DLD1 (cell line): ENCODE data around the gene MED13.
"Not testable (repeated sequence)": the region's sequence is repeated elsewhere in the genome, so short reads cannot be mapped to it uniquely, and the experiment has no call there.

Source experiments
- in situ Hi-C: cut with HindIII; loops from 2 replicates; pipeline ENCODE4 v1.10.0; 2017; ENCODE audit warnings: low sequenced_read_pairs

Gene MED13

GRCh38 chr17:61997664-61998063 lies 67.4 kb downstream of the MED13 start:
- in situ Hi-C loops, result no loop called here

GRCh38 chr17:61996916-61997605 lies 68.0 kb downstream of the MED13 start:
- in situ Hi-C loops, result no loop called here

- in situ Hi-C loops, result no loop called here
Observed at GRCh38 chr17:61989509-61989908, 75.6 kb downstream of the MED13 start.

GRCh38 chr17:61986898-61987297 lies 78.2 kb downstream of the MED13 start:
- in situ Hi-C loops, result no loop called here

GRCh38 chr17:61984821-61985220 lies 80.3 kb downstream of the MED13 start:
- in situ Hi-C loops, result no loop called here

- in situ Hi-C loops, result no loop called here
Observed at GRCh38 chr17:61981323-61981722, 83.8 kb downstream of the MED13 start.

- in situ Hi-C loops, result no loop called here
Observed at GRCh38 chr17:61980535-61980934, 84.5 kb downstream of the MED13 start.

- in situ Hi-C loops, result no loop called here
Observed at GRCh38 chr17:61974115-61974514, 91.0 kb downstream of the MED13 start.

- in situ Hi-C loops, result no loop called here
Observed at GRCh38 chr17:61972311-61972710, 92.8 kb downstream of the MED13 start.

GRCh38 chr17:61970030-61970429 lies 95.0 kb downstream of the MED13 start:
- in situ Hi-C loops, result no loop called here

GRCh38 chr17:61968757-61969156 lies 96.3 kb downstream of the MED13 start:
- in situ Hi-C loops, result no loop called here

- in situ Hi-C loops, result no loop called here
Observed at GRCh38 chr17:61967729-61968128, 97.3 kb downstream of the MED13 start.

- in situ Hi-C loops, result no loop called here
Observed at GRCh38 chr17:61966191-61966590, 98.9 kb downstream of the MED13 start.

GRCh38 chr17:61955619-61956018 lies 109.5 kb downstream of the MED13 start:
- in situ Hi-C loops, result no loop called here

- in situ Hi-C loops, result no loop called here
Observed at GRCh38 chr17:61947367-61948078, 117.6 kb downstream of the MED13 start.

GRCh38 chr17:61946359-61946758 lies 118.7 kb downstream of the MED13 start:
- in situ Hi-C loops, result no loop called here

- in situ Hi-C loops, result no loop called here
Observed at GRCh38 chr17:61943117-61943516, 122.0 kb downstream of the MED13 start.

- in situ Hi-C loops, result no loop called here
Observed at GRCh38 chr17:61942085-61942484, 123.0 kb downstream of the MED13 start.

- in situ Hi-C loops, result no loop called here
Observed at GRCh38 chr17:61928101-61928436, 137.0 kb downstream of the MED13 start.

GRCh38 chr17:61927208-61928100 lies 137.6 kb downstream of the MED13 start, which contains the start of gene INTS2:
TSS of gene INTS2 (minus strand) at chr17:61927982. CDS start at chr17:61926644, 1,338 bp downstream.
- in situ Hi-C loops, result no loop called here

- in situ Hi-C loops, result no loop called here
Observed at GRCh38 chr17:61926826-61927207, 138.3 kb downstream of the MED13 start.

- in situ Hi-C loops, result not testable (repeated sequence)
Observed at GRCh38 chr17:61915162-61915561, 149.9 kb downstream of the MED13 start.
